ENCODE results near the gene PLPPR3. TPM values are rescaled to one million over a fixed set of nuclear protein-coding genes. Genes with fewer than 3 reads are reported as not detected.

PLPPR3 gene
- total RNA-seq, 4 donors from 2014 or later = not detected

DNA sequence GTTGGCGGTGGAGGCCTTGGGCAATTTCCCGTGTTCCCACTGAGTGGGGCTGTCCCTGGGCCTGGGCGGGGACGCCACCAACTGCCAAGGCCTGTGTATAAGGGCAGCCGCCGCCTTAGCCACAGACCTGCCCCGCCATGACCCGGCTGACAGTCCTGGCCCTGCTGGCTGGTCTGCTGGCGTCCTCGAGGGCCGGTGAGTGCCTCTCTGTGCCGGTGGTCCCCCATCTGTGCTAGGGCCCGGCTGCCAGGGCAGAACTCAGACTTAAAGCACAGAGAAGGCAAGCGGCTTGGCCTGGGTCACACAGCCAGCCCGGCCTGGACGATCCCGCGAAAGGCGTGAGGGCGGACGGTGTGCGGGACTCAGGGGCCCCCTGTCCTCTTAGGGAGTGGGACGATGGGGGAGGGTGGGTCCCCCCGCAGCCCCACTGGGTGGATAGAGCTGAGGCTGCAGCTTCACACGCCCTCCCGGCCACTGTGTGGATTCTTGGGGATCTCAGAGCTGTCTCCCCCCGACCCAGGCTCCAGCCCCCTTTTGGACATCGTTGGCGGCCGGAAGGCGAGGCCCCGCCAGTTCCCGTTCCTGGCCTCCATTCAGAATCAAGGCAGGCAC, 6.1 kb upstream of the PLPPR3 start, which contains the start of gene AZU1:
AZU1 (plus strand) TSS at position 128 of the 612 bp plus-strand sequence; CDS start at position 138, 10 bp downstream.
- no peak within 1 kb of the TSS for H3K4me3 ChIP-seq
- peaks cover 0 to 16% of the 10 kb centered on the region in 2 donors for H3K27me3 ChIP-seq
- DNase-seq = no peak
- no peak within 1 kb of the TSS for H3K27ac ChIP-seq
- H3K36me3 ChIP-seq = no peaks in the 10 kb centered on the region
- H3K9me3 ChIP-seq = no peaks in the 10 kb centered on the region
- TF ChIP-seq POLR2A (IDR thresholded peaks at IDR 0.05) = no peak
- TF ChIP-seq, protein P1, sequence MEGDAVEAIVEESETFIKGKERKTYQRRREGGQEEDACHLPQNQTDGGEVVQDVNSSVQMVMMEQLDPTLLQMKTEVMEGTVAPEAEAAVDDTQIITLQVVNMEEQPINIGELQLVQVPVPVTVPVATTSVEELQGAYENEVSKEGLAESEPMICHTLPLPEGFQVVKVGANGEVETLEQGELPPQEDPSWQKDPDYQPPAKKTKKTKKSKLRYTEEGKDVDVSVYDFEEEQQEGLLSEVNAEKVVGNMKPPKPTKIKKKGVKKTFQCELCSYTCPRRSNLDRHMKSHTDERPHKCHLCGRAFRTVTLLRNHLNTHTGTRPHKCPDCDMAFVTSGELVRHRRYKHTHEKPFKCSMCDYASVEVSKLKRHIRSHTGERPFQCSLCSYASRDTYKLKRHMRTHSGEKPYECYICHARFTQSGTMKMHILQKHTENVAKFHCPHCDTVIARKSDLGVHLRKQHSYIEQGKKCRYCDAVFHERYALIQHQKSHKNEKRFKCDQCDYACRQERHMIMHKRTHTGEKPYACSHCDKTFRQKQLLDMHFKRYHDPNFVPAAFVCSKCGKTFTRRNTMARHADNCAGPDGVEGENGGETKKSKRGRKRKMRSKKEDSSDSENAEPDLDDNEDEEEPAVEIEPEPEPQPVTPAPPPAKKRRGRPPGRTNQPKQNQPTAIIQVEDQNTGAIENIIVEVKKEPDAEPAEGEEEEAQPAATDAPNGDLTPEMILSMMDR (IDR thresholded peaks at IDR 0.05) = no peak
- H3K4me1 ChIP-seq = no peaks in the 10 kb centered on the region

DNA sequence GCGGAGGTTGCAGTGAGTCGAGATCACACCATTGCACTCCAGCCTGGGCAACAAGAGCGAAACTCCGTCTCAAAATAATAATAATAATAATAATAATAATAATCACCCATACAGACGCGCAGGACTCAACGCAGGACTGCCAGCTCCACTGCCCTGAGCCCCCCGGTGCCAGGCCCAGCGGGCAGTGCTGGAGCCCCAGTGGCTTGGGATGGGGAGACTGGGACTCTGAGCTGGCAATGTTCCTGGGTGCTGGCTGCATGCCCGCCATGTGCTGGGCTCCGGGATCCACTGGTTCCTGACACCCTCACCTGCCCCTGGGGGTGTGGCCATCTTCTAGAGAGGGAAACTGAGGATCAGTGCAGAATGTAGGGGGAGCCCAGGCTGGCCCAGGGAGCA, 5.6 kb upstream of the PLPPR3 start:
- no peak for DNase-seq
- no peaks in the 10 kb centered on the region for H3K9me3 ChIP-seq
- TF ChIP-seq POLR2A (IDR thresholded peaks at IDR 0.05) = no peak
- TF ChIP-seq, protein P1 (IDR thresholded peaks at IDR 0.05) = no peak
- no peak overlapping the region for H3K27ac ChIP-seq
- peaks cover 0 to 21% of the 10 kb centered on the region in 2 donors for H3K27me3 ChIP-seq
- peaks cover 0 to 4% (median 2%) of the 10 kb centered on the region in 4 donors for H3K4me1 ChIP-seq
- no peak overlapping the region for H3K4me3 ChIP-seq
- no peaks in the 10 kb centered on the region for H3K36me3 ChIP-seq

DNA sequence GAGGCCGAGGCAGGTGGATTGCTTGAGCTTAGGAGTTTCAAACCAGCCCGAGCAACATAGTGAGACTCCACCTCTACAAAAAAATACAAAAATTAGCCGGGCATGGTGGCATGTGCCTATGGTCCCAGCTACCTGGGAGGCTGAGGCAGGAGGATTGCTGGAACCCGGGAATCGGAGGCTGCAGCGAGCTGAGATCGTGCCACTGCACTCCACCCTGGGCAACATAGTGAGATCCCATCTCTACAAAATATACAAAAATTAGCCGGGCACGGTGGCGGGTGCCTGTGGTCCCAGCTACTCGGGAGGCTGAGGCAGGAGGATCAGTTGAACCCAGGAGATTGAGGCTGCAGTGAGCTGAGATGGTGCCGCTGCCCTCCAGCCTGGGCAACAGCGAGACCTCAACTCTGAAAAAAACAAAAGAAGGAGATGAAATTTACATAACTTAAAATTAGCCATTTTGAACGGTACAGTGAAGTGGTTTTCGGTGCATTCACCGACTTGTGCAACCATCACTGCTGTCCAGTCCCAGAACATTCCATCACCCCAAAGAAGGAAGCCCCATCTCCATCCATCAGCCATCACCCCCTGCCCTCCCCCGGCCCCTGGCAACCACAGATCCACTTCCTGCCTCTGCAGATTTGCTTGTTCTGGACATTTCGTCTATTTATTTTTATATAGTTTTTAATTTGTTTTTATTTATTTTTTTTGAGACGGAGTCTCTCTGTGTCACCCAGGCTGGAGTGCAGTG, 4.3 kb upstream of the PLPPR3 start:
- no peak overlapping the region for H3K27ac ChIP-seq
- no peak for TF ChIP-seq POLR2A (IDR thresholded peaks at IDR 0.05)
- TF ChIP-seq, protein P1 (IDR thresholded peaks at IDR 0.05) = no peak
- no peaks in the 10 kb centered on the region for H3K36me3 ChIP-seq
- peaks cover 0 to 24% of the 10 kb centered on the region in 2 donors for H3K27me3 ChIP-seq
- no peaks in the 10 kb centered on the region for H3K9me3 ChIP-seq
- peaks cover 0 to 15% (median 11%) of the 10 kb centered on the region in 4 donors for H3K4me1 ChIP-seq
- no peak for DNase-seq
- no peak overlapping the region for H3K4me3 ChIP-seq

DNA sequence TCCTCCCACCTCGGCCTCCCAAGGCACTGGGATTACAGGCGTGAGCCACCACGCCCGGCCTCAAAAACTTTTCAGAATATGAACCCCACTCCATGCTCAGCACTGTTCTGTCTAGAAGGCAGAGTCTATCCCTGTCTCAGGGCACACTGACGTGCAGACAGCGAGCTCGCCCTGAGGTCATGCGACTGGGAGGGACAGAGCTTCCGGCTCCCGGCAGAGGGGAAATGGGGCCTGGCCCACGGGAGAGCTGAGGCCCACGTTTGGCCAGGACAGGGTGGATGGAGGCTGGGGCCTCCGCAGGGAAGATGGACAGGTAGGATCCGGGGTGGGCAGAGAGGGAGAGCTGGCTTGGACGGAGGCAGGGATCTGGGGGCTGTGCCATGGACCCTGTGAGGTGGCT, 3.1 kb upstream of the PLPPR3 start:
- H3K27me3 ChIP-seq = peaks cover 0 to 24% of the 10 kb centered on the region in 2 donors

DNA sequence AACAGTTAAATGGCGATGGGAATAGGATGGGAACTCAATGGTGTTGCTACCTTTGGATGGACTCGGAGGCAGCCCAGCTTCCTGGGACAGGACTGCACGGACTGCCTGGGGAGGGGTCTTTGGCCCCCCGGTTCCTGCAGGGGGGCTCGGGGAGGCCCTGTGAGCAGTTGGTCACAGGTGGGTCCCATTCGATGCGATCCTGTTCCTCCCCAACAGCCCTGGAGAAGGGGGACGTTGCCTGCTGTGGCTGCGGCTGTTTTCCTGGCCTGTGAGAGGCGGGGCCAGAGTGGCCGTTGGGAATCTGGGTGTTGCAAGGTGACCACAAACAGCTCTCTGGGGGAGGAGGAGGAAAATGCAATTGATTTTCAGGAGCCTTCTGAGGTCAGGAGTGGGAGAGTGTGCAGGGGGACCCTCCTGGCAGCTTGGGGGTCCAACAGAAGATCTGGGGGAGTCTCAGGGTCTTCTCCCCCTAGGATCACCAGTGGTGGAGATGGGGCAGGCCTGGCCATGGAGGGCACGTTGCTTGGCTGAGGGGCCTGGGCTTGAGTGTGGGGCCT, 1.9 kb upstream of the PLPPR3 start:
- peaks cover 0 to 15% (median 11%) of the 10 kb centered on the region in 4 donors for H3K4me1 ChIP-seq
- H3K27ac ChIP-seq = no peak overlapping the region
- TF ChIP-seq POLR2A (IDR thresholded peaks at IDR 0.05) = no peak
- DNase-seq = no peak
- H3K4me3 ChIP-seq = no peak overlapping the region
- H3K9me3 ChIP-seq = no peaks in the 10 kb centered on the region
- H3K27me3 ChIP-seq = peaks cover 0 to 24% of the 10 kb centered on the region in 2 donors
- H3K36me3 ChIP-seq = no peaks in the 10 kb centered on the region

More for the DNA sequence above, 3.1 kb upstream of the PLPPR3 start:
- Histone ChIP-seq H3K36me3 (no peaks in the 10 kb centered on the region), H3K4me3 (no peak overlapping the region), H3K9me3 (no peaks in the 10 kb centered on the region), H3K4me1 (peaks cover 0 to 15% (median 11%) of the 10 kb centered on the region in 4 donors), H3K27ac (no peak overlapping the region)
- TF ChIP-seq, protein P1 (IDR thresholded peaks at IDR 0.05) = no peak
- TF ChIP-seq POLR2A (IDR thresholded peaks at IDR 0.05) = no peak
- no peak for DNase-seq

Data from Peyer's patch (tissue), 4 donors.